Tibial nerve (tissue), 4 donors: ENCODE measurements around the gene CD5L. TPM values are rescaled to one million over a fixed set of nuclear protein-coding genes. Genes with fewer than 3 reads are reported as not detected.

Experiments
- DNase-seq, 2 donors: peaks; one replicate each; pipeline ENCODE4 v3.0.0-alpha.2; 2019; ENCODE audit warnings: low spot score in 2 of 2
- H3K27ac ChIP-seq, 4 donors: fragments of 200-600 bp; sonication (generic) in 3 of 4; one replicate each; pipeline ENCODE4 v1.5.1; 2017 to 2019; ENCODE audit warnings: mild to moderate bottlenecking in 1 of 4
- H3K27me3 ChIP-seq, 2 donors: fragments of 200-600 bp; sonication (generic) in 1 of 2; one replicate each; pipeline versions ENCODE4 v1.5.1 to v1.6.0; 2017 to 2019
- H3K36me3 ChIP-seq, 3 donors: fragments of 200-600 bp; sonication (generic); one replicate each; pipeline ENCODE4 v1.5.1; 2018 to 2019
- H3K4me1 ChIP-seq, 4 donors: fragments of 200-600 bp; sonication (generic) in 3 of 4; one replicate each; pipeline ENCODE4 v1.5.1; 2017 to 2019
- H3K4me3 ChIP-seq, 4 donors: fragments of 200-600 bp; sonication (generic) in 3 of 4; one replicate each; pipeline ENCODE4 v1.5.1; 2017 to 2019; ENCODE audit warnings: mild to moderate bottlenecking in 1 of 4, moderate library complexity in 1 of 4
- H3K9me3 ChIP-seq, 4 donors: fragments of 200-600 bp; sonication (generic) in 3 of 4; one replicate each; pipeline ENCODE4 v1.5.1; 2017 to 2019
- CTCF ChIP-seq, 5 experiments: fragments of 200-600 bp in 3 of 5; fragments of 450-650 bp in 2 of 5; sonication (generic) in 3 of 5; IDR thresholded peaks; one replicate each; pipeline ENCODE4 v1.5.1; 2016 to 2019; ENCODE audit warnings: antibody characterized with exemption in 5 of 5, mild to moderate bottlenecking in 3 of 5, moderate library complexity in 2 of 5
- EP300 ChIP-seq, 2 donors: sonication (generic); formaldehyde crosslinking; IDR thresholded peaks; one replicate each; pipeline ENCODE4 v1.6.1; 2017; ENCODE audit warnings: antibody characterized with exemption in 2 of 2, mild to moderate bottlenecking in 1 of 2
- POLR2A ChIP-seq, 2 donors: fragments of 450-650 bp; IDR thresholded peaks; one replicate each; pipeline ENCODE4 v1.6.1; 2017; ENCODE audit warnings: antibody characterized with exemption in 2 of 2, mild to moderate bottlenecking in 2 of 2, moderate library complexity in 2 of 2
- WGBS, 2 donors: methylation state at CpG; one replicate each; pipeline ENCODE4 v1.1.5; 2018; 5-methylcytosine and 5-hydroxymethylcytosine counted together
- small RNA-seq: library from RNA; depleted of rRNA; stranded (forward); fragments of <200 nt; gene quantifications from one replicate; pipeline ENCODE3, GENCODE V24; 2016
- total RNA-seq, 4 donors: library from RNA; depleted of rRNA; stranded (reverse); fragments of >200 nt; gene quantifications; one replicate each; pipeline ENCODE4 v1.1.0, GENCODE V29; 2016

Gene CD5L
- total RNA-seq, 4 donors from 2014 or later, result not detected

- WGBS, 2 donors, result 37 to 50% methylated on average over 2 of the region's 2 CpGs
- no peaks in the 10 kb centered on the region for H3K36me3 ChIP-seq
- TF ChIP-seq POLR2A (IDR thresholded peaks at IDR 0.05) (no peak), CTCF (IDR thresholded peaks at IDR 0.05) (no peak), EP300 (IDR thresholded peaks at IDR 0.05) (no peak)
- H3K4me1 ChIP-seq, result no peaks in the 10 kb centered on the region
- H3K27me3 ChIP-seq, result no peaks in the 10 kb centered on the region
- no peaks in the 10 kb centered on the region for H3K9me3 ChIP-seq
- no peak overlapping the region for H3K27ac ChIP-seq
- no peak for DNase-seq
- no peak overlapping the region for H3K4me3 ChIP-seq
Observed at GRCh38 chr1:157781048-157781447, 60.6 kb downstream of the CD5L start.

Small RNA genes within 50 kb of the gene (small RNA-seq; reads per million reads assigned to genes)
- not detected for gene MRPS21P2

Other genes starting within 250 kb of the CD5L start
- gene FCRL4, start 243.7 kb downstream of the CD5L start, total RNA-seq, result not detected
- under 1 TPM in 1 of 4 donors, not detected in 3; 0.63 TPM for gene FCRL3, start 141.0 kb downstream of the CD5L start, total RNA-seq
- gene FCRL2, start 64.7 kb downstream of the CD5L start, total RNA-seq, result under 1 TPM in 1 of 4 donors, not detected in 3; 0.21 TPM
- gene FCRL1, start 21.7 kb downstream of the CD5L start, total RNA-seq, result not detected
- 10 to 100 TPM; 47.1 to 60.6 (median 50.7) TPM for gene KIRREL1, start 151.8 kb upstream of the CD5L start, total RNA-seq